ENCODE data around the gene MYBBP1A.
A peak's percentile ranks its signal among the peaks of the same experiment; 100 is the strongest.

The MYBBP1A gene

DNA sequence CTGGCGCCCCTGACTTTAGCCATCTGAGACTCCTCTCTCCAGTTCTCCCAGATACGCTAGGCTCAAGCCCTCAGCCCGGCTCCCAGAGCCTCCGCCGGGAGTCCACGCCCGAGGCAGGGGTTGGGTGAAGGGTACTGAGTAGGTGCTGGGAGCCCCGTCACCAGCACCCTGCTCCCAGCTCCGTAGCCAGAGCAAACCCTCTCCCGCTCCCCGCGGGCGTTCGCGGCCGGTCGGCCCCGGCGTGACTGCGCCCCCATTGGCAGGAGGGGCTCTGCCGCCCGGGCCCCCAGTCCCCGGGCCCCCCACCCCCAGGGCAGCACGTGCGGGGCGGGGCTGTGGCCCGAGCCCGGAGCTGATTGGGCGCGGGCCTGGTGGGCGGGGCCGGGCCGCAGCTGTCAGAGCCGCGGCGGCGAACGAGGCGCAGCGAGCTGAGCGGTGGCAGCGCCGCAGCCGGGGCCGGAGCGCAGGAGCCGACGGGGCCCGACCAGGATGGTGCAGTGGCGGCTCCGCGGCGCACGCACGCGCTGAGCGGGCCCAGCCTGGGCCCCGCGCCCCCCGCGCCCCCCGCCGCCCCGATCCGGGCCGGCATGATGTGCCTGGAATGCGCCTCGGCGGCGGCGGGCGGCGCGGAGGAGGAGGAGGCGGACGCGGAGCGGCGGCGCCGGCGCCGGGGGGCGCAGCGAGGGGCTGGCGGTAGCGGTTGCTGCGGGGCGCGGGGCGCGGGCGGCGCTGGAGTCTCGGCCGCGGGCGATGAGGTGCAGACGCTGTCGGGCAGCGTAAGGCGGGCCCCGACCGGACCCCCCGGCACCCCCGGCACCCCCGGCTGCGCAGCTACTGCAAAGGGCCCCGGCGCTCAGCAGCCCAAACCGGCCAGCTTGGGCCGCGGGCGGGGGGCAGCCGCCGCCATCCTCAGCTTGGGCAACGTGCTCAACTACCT, 56.5 kb downstream of the MYBBP1A start, which contains the start of gene SPNS2:
SPNS2 (plus strand) TSS at position 421 of the 937 bp plus-strand sequence; CDS start at position 588, 167 bp downstream.
- peak; percentile 8 to 63 (median 54) for DNase-seq

DNA sequence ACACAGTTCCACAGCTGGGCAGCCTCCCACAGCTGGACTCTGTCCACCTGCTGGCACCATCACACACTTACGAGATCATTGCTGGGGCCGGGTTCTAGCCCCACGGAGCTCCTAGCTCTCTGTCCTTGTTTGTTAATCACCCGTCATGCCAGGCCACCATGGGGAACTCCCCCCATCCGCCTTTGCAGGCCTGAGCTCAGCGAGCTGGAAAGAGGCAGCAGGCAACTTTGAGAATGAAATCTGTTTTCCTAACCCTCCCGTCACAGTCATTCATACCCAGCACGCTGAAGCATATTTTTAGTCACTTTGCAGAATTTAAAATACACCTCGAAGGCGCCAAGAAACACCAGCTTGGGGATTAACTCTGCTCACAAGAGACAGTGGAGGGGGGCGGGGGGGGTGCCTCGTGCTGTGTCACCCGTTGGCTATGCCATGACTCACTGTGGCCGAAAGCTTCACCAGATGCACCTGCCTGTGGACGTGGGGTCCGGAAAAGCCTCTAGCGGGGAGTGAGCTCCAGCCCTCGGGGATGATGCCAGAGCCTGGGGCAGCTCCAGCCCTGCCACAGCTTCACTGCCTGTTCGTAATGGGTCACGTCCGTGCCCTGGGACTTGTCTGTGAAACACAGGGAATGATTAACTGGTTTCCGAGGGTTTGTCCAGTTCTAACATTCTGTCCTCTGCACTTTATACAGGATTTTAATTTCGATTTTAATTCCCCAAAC, 57.9 kb downstream of the MYBBP1A start:
- DNase-seq, result no peak

DNA sequence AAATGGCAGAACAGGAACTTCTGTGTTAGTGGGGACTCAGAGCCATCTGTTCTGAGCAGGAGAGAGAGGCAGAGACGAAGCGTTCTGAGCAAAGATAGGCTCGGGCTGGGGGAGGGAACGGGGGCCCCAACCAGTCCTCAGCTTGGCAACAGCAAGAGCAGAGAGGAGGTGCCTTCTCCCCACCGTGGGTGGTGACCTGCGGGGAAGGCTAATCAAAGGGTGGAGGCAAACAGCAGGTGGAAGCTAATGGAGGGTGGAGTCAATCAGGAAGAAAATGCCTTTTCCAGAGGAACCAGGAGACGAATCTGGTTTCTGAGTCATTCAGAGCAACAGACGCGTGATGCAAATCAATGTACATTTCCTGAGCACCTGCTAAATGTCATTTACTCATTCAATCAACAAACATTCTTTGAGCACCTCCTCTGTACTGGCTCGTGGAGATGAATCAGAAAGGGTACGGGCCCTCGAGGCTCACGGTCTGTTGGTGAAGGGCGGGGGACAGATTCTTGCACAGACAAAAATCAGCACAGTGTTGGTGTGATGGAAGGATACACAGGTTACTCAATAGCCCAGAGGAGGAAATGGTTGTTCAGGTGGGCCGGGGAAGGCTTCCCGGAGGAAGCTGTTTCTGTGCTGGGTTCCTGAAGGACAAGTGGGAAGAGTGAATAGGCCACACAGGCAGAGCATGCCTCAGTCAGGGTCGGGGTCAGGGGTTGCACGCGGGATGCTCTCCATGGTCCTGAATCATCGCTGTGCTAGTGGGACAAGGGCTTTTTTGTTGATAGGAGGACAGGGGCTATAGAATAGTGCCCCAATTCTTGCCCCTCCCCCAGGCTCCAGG, 62.2 kb downstream of the MYBBP1A start:
- DNase-seq, result peak in 2 of 6 experiments; percentile 20 to 31

DNA sequence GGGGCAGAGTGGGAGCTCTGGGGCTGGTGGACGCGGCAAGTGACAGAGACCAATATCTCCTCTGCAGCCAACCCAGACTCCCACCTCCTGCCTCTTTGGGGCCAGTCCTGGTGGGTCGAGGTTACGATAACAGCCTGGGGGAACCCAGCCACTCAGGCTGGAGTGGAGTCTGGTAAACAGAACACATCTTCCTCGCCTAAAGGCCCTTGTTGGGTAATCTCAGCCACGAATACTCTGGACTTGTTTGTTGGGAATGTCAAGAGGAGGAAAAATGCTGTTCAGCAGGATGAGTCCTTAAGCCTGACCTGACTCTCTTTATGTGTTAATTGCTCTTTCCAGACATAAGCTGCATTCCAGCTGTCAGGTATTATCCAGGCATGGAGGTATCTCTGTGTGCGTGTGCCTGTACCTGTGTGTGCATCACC, 64.5 kb downstream of the MYBBP1A start:
- DNase-seq, result no peak

DNA sequence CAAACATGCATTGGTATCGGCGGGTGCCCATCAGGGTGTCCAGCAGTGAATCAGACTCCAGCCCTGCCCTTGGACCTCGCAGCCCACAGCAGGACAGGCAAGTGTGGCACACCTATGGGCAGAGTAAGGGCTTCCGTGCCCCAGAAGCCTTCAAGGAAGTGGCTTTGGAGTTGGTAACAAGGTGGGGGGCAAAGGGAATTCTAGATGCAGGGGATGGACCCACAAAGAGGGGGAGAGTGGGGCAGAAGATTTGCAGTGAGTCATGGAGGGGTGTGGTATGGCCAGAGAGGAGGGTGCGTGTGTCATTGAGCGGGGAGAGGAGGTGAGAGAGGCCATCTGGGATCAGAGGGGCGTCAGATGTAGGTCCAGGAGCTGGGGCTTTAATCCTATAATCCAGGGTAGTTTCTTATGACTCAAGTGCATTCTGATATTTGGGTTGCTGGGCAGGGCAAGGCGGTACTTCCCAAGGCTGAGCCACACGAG, 65.0 kb downstream of the MYBBP1A start:
- no peak for DNase-seq

DNA sequence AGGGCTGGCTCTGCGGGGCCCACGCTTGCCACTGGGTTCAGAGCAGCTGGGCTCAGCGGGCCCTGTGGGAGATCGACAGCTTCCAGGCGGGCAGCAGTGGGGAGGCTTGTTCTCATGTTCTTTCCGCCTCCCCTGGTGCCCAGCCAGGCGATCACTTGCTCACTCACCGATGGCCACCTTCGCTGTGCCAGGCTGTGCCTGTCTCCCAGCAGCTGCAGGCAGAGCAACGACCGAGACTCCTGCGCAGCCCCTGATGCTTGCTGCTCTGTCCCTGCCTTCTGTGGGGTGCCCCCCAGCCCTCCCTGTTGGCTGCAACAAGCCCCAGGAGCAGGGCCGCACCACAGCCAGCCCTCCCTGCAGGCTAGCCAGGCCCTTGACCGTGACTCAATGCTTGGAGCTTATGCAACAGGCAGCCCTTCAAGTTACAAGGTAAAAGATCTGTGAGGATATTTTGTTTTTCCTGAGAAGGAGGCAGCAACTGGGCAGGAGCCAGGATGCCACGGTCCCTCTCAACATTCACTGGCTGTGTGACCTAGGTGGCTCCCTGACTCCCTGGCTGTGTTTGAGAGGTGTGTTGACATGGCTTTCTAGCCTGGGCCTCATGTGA, 66.1 kb downstream of the MYBBP1A start:
- DNase-seq, result no peak
